Measurements from ENCODE around the gene APP.

GRCh38 chr21:26085882-26086281, 84.7 kb downstream of the APP start:
- no peak for TF ChIP-seq CSDC2 (CRISPR knock-in tag; IDR thresholded peaks at IDR 0.05)
- TF ChIP-seq TOX (CRISPR knock-in tag; IDR thresholded peaks at IDR 0.05; ENCODE audit: borderline replicate concordance) = no peak
- no peak for TF ChIP-seq OSR1 (CRISPR knock-in tag; IDR thresholded peaks at IDR 0.05)
- no peak for TF ChIP-seq ZNF70 (CRISPR knock-in tag; IDR thresholded peaks at IDR 0.05)
- no peak for TF ChIP-seq RARB (CRISPR knock-in tag; IDR thresholded peaks at IDR 0.05)
- no peak for TF ChIP-seq ZNF8 (CRISPR knock-in tag; IDR thresholded peaks at IDR 0.05)
- no peak for TF ChIP-seq ISL1 (CRISPR knock-in tag; IDR thresholded peaks at IDR 0.05)
- TF ChIP-seq ZFP30 (CRISPR knock-in tag; IDR thresholded peaks at IDR 0.05) = no peak
- TF ChIP-seq PATZ1 (CRISPR knock-in tag; IDR thresholded peaks at IDR 0.05; ENCODE audit: borderline replicate concordance) = no peak
